K562 (cell line): ENCODE data around the gene CDH12.

Experiments
- ELF4 ChIP-seq: fragments of 450-650 bp; formaldehyde crosslinking; IDR thresholded peaks from 2 replicates; pipeline ENCODE4 v1.4.0; 2022; ENCODE audit warnings: missing genetic modification characterization
- FOS ChIP-seq: IDR thresholded peaks from 3 replicates; pipeline ENCODE4 v1.6.1; 2011; ENCODE audit not compliant: insufficient read length; ENCODE audit errors: extremely low read depth
- FOXA1 ChIP-seq: fragments of 450-650 bp; IDR thresholded peaks from 2 replicates; pipeline ENCODE4 v1.6.1; 2016; ENCODE audit warnings: mild to moderate bottlenecking, borderline replicate concordance
- GATA2 ChIP-seq: sonication (generic); formaldehyde crosslinking; IDR thresholded peaks from 2 replicates; pipeline ENCODE4 v1.4.0; 2020; ENCODE audit warnings: mild to moderate bottlenecking, missing genetic modification reagents
- MAZ ChIP-seq, 2 experiments: fragments of 450-650 bp in 1 of 2; sonication (generic) in 1 of 2; formaldehyde crosslinking; IDR thresholded peaks in 1 of 2; conservative IDR thresholded peaks in 1 of 2; 2 replicates each; pipeline versions ENCODE4 v1.4.0 to v1.5.0; 2020; ENCODE audit warnings: mild to moderate bottlenecking in 1 of 2, missing genetic modification reagents in 1 of 2
- NR2C2 ChIP-seq, 2 experiments: fragments of 200-800 bp in 1 of 2; sonication (Bioruptor generic) in 1 of 2; sonication (generic) in 1 of 2; formaldehyde crosslinking in 1 of 2; IDR thresholded peaks; 2 replicates each; pipeline versions ENCODE4 v1.6.1 to v1.8.0; 2016 to 2022; ENCODE audit warnings: mild to moderate bottlenecking in 1 of 2, missing compliant biosample characterization in 1 of 2, missing genetic modification characterization in 1 of 2, missing genetic modification reagents in 1 of 2
- PCBP1 ChIP-seq: fragments of 200-400 bp; formaldehyde crosslinking; IDR thresholded peaks from 2 replicates; pipeline ENCODE4 v1.6.1; 2018; ENCODE audit warnings: mild to moderate bottlenecking, low read depth, low read length; ENCODE audit not compliant: poor library complexity, severe bottlenecking
- SMC3 ChIP-seq: conservative IDR thresholded peaks from 2 replicates; pipeline ENCODE4 v1.6.1; 2011; ENCODE audit warnings: low read depth, low read length, improper control_type of control experiment; ENCODE audit not compliant: insufficient read depth

GRCh38 chr5:21704974-21705668, 1148.0 kb downstream of the CDH12 start:
- TF ChIP-seq FOXA1 (no peak), MAZ (CRISPR knock-in tag; conservative IDR thresholded peaks at IDR 0.05 in 1 of 2, IDR thresholded peaks at IDR 0.05 in 1 of 2) (no peak), NR2C2 (CRISPR knock-in tag; IDR thresholded peaks at IDR 0.05) (no peak), NR2C2 (tag; IDR thresholded peaks at IDR 0.05) (no peak), SMC3 (no peak), FOS (no peak), GATA2 (no peak), ELF4 (CRISPR knock-in tag) (no peak), PCBP1 (no peak)
